Fibroblast of pulmonary artery (primary cell): Measurements from ENCODE around the gene TMEM247.

Source experiments
- DNase-seq: peaks from one replicate; pipeline ENCODE4 v3.0.0-alpha.2; 2010; ENCODE audit warnings: low read depth
- H3K4me3 ChIP-seq: replicated peaks from 2 replicates; pipeline ENCODE4 v1.5.1; 2011; ENCODE audit warnings: low read depth, mild to moderate bottlenecking, control low read depth, low read length, moderate library complexity
- TF ChIP-seq, protein P1 (sequence below): IDR thresholded peaks from 2 replicates; pipeline ENCODE4 v1.5.1; 2011; ENCODE audit warnings: mild to moderate bottlenecking, control low read depth, low read length, inconsistent platforms; ENCODE audit errors: missing control alignments

TMEM247 gene

DNA sequence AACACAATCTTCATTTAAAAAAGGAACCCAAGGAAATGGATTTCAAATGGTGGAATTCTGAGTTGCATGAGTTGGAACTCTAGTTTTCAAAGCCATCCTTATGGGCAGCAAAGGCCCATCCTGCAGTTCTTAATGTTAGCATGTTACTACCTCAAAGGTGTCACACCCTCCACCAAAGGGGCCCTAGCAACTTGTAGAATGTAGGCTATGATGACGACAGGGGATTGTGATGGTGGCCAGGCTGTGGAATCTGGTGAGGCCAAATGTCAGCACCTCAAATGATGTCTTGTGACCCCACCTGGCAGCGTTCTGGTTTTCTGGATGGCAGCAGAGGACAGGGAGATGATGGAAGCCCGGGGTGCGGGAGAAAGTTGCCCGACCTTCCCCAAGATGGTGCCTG is at the start of gene TMEM247:
Gene TMEM247 (plus strand): TSS at position 301 of the 400 bp plus-strand sequence.
- TF ChIP-seq, protein P1, sequence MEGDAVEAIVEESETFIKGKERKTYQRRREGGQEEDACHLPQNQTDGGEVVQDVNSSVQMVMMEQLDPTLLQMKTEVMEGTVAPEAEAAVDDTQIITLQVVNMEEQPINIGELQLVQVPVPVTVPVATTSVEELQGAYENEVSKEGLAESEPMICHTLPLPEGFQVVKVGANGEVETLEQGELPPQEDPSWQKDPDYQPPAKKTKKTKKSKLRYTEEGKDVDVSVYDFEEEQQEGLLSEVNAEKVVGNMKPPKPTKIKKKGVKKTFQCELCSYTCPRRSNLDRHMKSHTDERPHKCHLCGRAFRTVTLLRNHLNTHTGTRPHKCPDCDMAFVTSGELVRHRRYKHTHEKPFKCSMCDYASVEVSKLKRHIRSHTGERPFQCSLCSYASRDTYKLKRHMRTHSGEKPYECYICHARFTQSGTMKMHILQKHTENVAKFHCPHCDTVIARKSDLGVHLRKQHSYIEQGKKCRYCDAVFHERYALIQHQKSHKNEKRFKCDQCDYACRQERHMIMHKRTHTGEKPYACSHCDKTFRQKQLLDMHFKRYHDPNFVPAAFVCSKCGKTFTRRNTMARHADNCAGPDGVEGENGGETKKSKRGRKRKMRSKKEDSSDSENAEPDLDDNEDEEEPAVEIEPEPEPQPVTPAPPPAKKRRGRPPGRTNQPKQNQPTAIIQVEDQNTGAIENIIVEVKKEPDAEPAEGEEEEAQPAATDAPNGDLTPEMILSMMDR, result no peak
- no peak for DNase-seq
- H3K4me3 ChIP-seq, result no peak within 1 kb of the TSS

DNA sequence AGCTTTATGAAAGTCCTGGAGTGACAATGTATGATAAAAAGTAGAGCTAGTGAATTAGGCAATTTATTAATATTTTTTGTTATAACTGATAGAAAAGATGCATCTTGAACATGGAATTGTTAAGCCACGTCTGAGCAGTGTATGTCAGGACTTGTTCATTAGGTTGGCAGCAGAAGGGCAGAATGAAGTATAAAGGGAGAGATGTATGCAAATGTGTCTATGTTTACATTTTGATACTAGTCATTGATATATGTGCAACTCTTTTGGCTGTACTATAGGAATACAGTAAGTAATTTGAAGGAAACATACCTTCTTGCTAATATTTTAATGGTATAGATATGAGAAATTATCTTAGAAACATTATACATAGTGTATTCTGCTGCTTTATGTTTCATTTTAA is 49.0 kb upstream of the TMEM247 start:
- H3K4me3 ChIP-seq, result no peak overlapping the region
- DNase-seq, result no peak
- TF ChIP-seq, protein P1, result no peak

- H3K4me3 ChIP-seq, result no peak overlapping the region
- TF ChIP-seq, protein P1, result no peak
- DNase-seq, result no peak
Observed at GRCh38 chr2:46430992-46431391, 48.4 kb upstream of the TMEM247 start.

- peak; percentile 34 for DNase-seq
- TF ChIP-seq, protein P1, result no peak
- H3K4me3 ChIP-seq, result no peak overlapping the region
Observed at GRCh38 chr2:46431481-46432235, 47.7 kb upstream of the TMEM247 start.

DNA sequence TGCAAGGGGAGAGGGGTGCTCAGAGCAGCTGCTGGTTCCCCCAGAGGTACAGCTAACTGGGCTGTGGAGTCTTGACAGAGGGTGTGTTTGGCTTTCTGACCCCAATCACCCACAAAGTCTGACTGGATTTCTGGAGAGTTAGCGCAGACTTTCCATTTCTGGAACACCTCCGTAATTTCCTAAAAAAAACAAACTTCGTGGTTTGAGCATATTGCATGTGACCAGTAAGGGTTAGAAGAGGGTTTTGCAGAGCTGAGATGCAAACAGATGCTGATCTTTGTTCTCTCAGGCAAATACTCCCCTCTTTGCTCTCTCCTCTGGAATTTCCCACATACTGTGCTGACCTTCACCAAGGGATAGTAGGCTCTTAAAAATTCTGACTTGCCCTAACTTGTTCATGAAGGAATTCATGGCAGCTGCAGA is 44.5 kb upstream of the TMEM247 start:
- H3K4me3 ChIP-seq, result no peak overlapping the region
- TF ChIP-seq, protein P1, result no peak
- DNase-seq, result peak; percentile 30

DNA sequence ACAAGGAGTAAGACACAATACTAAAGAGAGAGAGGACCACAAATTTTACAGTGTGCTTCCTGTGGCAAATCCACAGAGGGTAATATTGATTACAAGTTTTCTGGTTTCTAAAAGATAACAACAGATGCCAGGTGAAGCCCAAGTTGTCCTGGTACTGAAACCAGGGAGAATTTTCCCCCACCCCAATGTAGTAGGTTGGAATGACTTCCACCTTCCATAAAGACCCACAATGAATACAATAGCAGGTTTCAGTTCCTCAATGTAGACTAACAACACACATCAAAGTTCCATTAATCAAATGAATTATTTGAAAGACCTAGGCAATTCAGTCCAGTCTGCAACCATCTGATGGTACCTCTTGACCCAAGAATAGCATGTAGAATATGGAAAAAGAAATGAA is 44.0 kb upstream of the TMEM247 start:
- H3K4me3 ChIP-seq, result no peak overlapping the region
- no peak for DNase-seq
- TF ChIP-seq, protein P1, result no peak

DNA sequence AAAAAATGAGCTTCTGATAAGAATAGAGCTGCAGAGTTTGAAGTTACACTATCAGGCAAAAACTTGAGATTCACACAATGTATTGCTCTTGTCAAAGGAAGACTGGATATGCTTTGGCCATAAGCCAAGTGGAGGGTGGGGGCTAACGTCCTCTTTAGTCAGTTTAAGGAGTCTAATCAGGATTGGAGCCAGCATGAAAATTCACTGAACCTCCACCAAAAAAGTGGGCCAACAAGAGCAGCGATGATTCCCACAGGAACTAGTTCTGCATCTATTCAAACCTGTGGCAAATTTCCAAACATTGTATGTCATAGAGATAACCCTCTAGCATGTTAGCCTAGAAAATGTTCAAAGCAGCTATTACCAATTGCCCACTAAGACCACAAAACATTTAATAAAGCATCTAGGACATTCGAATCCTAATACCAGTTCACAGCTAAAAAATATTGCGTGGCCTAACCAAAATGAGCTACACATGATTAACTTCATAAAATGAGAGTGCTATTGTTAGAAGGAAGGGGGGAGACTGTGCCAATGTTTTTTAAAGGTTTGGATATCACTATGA is 43.5 kb upstream of the TMEM247 start:
- H3K4me3 ChIP-seq, result no peak overlapping the region
- peak; percentile 54 for DNase-seq
- TF ChIP-seq, protein P1, result no peak
